Fibroblast of the conjunctiva (primary cell): ENCODE data around the gene ZNF254.
"Not testable (repeated sequence)": the region's sequence is repeated elsewhere in the genome, so short reads cannot be mapped to it uniquely, and the experiment has no call there.

Experiments
- DNase-seq: peaks from one replicate; pipeline ENCODE4 v3.0.0-alpha.2; 2010; ENCODE audit warnings: low read depth

The ZNF254 gene

DNA sequence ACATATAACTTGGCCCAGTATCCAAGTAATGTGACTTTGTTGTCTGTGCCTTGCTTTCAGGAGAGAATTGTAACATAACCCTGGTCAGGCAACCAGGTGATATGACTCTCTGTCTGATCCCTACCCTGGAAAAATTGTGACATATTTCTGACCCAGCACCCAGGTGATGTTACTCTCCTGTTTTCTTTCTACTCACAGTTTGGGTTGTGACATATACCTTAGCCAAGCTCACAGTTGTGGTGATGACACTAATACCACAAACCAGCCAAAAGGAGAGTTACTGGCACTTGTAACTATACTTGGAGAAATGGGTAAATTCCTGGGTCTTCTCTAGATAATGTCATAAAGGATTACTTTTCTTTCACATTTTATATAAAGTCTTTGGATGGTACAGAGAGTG, 14.3 kb upstream of the ZNF254 start:
- DNase-seq: no peak

DNA sequence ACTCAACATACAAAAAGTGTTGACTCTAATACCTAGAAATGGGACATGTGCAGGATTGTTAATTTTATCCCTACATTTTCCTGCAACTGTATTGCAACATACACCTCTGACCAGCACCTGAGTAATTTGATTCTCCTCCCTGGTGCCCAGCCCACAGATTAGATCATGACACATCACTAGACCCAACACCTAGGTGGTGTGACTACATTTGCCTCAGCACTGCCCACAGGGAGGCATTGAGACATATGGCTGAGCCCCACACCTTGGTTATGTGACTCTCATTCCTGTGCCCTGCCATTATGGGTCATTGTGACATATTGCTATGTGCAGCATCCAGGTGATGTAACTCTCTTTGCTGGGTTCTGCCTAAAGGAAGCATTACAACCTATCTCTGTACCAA, 13.2 kb upstream of the ZNF254 start:
- DNase-seq: no peak

DNA sequence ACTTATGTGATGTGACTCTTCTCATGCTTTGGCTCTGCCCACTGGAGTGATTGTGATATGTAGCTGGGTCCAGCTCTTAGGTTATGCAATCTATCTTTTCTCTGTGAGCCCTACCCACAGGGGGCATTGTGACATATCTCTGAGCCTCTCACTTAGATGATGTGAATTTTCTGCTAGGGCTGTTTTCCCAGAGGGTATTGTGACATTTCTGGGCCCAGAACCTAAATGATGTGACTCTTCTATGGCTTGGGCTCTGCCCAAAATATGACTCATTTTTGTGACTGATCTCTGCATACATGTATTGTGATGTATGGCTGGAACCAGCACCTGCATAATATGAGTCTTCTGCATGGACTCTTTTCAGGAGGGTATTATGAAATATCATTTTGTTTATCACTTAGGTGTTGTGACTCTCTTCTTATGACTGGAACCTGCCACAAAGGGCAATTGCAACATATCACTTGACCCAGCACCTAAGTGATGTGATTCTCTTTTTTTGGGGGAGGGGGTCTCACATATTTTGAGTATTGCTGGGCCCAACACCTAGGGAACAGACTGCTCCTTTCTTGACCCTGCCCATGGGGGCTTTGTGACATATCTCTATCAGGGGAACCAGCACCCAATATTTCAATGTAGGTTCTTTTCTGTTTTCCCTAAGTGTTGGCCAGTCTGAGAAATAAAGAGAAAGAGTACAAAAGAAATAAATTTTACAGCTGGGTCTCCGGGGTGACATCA, 12.1 kb upstream of the ZNF254 start:
- no peak for DNase-seq

DNA sequence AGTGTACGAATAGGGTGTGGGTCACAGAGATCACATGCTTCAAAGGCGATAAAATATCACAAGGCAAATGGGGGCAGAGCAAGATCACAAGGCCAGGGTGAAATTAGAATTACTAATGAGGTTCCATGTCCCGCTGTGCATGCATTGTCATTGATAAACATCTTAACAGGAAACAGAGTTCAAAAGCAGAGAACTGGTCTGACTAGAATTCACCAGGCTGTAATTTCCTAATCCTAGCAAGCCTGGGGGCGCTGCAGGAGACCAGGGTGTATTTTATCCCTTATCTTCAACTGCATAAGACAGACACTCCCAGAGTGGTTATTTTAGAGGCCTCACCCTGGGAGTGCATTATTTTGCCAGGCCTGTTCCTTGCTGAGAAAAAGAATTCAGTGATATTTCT, 11.5 kb upstream of the ZNF254 start:
- not testable (repeated sequence) for DNase-seq

DNA sequence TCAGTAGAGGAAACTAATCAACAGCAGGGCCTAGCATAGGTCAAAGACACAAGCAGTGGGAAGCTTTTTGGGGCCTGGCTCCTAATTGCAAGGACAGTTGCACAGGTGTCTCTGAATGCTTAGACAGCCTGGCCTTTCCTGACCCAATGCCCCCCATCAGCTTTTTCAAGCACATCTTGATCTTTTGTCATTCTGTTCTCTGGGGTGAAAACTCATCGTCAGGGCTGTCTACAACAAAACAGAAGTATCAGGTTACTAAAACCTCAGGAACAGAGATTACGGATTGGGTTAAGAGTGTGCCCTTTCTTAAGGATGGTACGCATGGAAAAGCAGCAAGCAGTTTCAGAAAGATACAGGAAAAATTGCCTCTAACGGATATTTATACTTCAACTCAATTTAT, 8.3 kb upstream of the ZNF254 start:
- DNase-seq: no peak

DNA sequence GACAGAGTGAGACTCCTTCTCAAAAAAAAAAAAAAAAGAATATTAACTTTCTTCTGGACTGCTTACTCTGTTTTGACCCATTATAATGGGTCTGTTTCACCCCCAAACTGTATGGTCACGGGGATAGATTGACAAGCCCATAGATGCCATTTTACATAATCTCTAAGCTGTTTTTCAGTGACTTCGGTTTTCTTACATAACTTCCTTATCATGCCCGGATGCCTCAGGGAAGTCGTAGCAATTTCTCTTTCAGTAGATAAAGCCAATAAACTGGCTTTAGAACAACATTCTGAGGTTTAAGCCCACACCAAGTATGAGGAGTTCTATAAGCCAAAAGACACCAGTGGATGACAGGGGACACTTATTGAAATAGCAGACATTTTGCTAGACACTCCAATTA, 5.9 kb upstream of the ZNF254 start:
- no peak for DNase-seq

DNA sequence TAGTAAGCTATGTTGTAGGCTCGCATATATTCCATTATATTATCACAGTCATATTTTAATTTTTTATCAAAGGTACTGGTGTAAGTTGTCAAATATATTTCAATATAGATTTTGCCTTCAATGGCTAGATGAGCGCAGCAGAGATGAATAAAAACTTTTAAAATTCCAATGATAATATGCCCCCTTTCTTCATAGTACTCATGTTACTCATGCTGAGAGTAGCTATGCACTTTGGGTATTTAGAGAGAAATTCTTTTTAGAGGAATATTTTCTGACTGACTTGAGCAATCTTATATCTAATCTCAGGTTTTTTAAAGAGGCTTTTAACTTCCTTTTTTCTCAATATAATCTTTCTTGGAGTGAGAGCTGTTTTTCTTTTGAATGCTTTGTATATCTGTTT, 11.4 kb downstream of the ZNF254 start:
- no peak for DNase-seq

DNA sequence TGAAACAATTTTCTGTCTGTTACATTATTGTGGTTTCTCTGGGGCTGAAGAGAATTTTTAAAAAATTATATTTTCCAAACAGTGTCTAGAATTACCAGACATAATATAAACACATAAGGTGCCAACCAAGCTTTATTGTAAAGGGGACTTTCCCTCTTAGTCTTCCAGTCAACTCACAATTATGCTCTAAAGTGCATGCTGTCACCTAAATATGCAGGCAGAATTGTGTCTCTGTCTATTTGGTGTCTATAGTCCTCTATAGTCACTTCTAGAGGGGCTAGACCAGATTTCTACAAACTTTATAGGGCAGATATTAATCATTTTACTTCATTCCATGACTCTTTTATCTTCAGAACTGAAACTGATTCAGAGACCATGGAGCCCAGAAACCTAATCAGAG, 12.8 kb downstream of the ZNF254 start:
- no peak for DNase-seq

DNA sequence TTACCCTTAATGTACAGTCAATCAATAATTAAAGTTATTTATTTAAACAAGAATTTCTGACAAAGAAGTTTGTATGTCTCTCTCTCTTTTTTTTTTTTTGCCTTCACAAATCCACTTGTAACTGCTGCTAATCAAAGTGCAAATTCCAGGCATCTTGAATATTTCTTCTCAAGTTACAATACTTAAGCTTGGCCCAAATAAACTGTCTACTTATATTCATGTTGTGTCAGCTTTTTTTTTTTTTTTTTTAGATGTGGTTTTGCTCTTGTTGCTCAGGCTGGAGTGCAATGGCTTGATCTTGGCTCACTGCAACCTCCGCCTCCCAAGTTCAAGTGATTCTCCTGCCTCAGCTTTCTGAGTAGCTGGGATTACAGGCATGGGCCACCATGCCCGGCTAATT, 13.6 kb downstream of the ZNF254 start:
- not testable (repeated sequence) for DNase-seq

DNA sequence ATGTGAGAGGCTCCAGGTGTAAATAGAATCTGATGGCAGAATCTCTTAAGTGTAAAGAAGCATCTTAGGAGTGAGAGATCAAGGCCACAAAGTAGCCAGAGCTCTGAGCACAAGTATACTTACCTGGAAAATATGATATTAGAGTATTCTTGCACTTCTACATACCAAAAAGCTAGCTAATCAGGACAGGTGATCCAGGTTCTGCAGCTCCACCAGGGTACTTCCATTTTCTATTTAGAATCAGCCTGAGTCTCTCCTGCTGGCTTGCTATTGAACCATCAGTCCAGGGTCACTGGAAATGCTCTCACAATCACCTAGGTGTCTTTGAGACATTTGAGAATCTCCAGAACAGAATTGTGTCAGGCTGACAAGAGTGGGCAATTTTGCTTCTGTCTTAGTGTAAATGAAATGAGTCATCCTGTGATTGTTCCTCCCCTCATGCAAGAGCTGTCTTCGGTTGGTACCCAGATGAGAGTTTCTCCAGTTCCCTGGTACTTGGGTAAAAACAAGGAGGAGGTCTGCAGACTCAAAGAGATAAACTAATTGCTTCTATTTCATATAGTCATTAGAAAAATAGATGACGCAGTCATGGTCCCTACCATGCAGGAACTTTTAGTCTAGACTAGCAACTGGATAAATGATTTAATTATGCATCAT, 14.6 kb downstream of the ZNF254 start:
- DNase-seq: no peak

DNA sequence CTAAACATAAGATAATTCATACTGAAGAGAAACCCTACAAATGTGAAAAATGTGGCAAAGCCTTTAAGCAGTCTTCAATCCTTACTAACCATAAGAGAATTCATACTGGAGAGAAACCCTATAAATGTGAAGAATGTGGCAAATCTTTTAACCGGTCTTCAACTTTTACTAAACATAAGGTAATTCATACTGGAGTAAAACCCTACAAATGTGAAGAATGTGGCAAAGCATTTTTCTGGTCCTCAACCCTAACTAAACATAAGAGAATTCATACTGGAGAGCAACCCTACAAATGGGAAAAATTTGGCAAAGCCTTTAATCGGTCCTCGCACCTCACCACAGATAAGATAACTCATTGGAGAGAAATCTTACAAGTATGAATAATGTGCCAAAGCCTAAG, 40.6 kb downstream of the ZNF254 start:
- no peak for DNase-seq

DNA sequence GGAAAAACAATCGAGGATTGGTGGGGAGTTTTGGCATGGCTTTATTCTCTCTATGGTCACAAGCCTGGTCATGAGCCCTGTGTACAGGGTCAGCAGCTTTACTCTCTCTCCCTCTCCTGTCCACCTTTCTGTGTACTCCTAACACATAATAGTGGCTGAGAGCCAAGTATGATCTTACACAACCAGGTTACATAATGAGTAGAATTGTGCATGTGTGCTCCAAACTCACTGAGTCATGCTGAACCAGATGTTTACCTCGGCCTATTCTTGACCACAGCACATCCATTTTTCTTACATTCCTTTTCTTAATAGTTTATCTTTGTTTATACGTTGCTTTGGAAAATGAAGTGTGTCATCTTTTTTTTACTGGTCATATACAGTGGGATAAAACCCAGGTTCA, 53.1 kb downstream of the ZNF254 start:
- peak; percentile 3 for DNase-seq

DNA sequence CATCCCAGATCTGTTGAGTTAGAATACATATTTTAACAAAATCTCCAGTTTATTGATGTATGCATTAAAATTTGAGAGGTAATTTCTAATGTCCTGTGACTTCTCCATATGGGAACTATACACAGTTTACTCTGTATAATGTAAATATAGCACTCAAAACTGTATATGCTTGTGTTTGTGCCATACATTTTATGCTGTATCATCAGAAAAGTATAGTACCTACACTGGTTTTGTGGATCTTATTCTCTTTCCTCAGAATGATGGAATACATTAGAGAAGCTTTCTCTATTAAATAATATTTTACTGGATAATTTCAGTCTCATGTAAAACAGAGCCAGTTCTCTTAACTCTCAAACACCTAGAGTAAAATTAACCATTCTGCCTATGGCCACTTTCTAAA, 53.6 kb downstream of the ZNF254 start:
- DNase-seq: no peak

DNA sequence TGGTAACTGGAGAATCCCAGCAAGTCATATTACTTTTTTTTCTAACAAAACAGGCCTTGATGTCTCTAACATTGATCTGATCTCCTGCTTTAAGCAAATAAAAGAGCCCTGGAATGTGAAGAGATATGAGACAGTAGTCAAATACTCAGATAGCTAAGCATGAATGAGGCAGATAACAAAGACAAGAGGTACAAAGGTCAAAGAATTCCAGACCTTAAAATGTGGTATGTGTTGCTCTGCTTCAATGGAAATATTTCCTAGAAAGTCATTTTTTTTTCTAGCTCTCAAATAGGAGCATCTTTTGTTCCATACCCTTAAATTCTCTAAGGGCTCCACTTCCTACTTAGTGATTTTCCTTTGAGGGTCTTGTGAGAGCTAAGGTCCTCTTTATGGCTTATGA, 54.6 kb downstream of the ZNF254 start:
- DNase-seq: no peak

DNA sequence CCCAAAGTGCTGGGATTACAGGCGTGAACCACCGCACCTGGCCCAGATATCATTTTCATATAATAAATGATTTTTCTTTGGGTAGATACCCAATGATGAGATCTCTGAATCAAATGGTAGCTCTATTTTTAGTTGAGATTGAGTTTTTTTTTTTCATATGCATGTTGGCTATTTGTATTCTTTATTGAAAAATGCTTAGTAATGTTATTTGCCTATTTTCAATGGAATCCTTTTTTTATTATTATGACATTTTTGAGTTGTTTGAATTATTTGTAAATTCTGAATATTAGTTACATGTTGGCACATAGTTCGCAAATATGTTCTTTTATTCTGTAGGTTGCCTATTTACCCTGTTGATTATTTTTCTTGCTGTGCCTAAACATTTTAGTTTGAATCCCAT, 55.8 kb downstream of the ZNF254 start:
- no peak for DNase-seq

DNA sequence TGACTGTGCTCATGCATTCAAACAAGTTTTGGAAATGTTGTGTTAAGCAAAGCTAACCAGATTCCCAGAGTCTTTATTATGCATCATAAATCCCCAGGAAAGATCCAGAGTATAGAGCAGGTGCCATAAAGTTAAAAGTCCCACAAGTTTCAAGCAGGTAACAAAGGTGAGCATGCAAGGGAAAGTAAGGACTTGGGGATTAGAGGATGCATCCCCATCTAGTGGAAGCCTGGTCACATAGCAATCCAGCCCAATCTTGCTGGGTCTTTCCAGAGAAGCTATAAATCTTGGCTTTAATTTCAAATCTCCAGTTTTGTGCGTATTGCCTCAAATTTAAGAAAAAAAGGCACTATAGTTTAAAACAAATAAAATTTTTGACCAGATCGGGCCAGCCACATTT, 72.7 kb downstream of the ZNF254 start:
- DNase-seq: no peak

DNA sequence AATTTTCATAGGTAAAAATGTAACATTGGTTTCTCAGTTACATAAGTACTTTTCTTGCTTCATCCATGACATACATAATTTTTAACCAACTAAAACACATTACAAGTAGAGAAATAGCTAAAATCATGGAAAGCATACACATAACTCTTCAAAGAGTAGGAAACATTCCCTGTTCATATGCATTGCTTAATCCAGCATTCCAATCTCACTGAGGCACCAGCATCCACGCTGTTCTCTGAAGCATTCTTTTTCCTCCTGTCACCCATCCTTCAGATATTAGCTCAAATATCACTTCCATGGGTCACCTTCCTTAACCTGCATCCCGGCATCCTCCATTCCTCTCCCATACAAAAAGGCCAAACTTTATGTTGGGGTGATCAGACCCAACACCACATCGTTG, 79.1 kb downstream of the ZNF254 start:
- DNase-seq: no peak

DNA sequence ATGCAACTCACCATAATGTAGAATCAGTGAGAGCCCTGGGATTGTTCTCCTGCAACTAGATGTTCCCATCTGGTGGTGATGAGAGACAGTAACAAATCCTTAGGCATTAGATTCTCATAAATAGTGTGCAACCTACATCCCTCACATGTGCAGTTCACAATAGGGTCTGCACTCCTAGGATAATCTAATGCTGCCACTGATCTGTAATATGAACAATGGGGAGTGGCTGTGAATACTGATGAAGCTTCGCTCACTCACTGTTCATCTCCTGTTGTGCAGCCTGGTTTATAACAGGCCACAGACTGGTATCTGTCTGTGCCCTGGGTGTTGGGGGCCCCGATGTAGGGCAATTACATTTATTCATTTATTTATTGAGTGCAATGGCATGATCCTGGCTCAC, 86.9 kb downstream of the ZNF254 start:
- no peak for DNase-seq

DNA sequence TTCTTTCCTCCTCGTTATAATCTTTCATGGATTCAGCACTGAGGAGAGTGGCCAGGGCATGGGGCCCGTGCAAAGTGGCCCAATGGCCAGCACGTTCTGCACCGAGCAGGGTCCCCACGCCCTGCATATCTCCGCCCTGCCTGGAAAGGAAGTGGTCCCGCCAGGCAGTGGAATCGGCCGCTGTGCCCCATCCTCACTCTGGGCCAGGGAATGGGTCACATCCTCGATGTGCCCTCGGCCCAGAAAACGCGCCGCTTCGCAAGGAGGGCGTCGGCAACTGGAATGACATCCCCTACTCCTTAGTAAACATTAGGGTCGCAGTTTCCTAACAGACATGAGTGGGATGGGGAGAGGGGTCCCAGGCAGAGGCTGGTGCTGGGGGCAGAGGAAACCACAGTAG, 90.7 kb downstream of the ZNF254 start:
- DNase-seq: no peak

DNA sequence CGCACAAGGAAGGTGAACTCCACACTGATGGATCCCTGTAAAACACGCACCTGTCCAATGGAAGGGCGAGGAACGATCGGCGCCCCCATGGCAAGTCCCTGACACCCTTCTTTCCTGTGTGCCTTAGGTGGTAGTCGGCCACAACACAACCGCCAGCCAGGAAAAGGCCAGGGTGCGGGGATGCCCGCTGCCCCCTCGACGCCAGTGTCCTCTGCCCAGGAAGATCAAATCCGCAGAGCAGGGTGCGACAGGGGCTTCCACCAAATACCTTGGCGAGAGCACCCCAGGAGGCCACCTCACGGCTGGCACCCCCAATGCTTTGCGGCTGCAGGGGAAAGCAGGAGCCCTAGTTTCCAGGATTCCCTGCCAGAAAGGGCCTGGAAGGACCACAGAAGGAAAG, 91.2 kb downstream of the ZNF254 start:
- DNase-seq: no peak
